Peyer's patch (tissue), 4 donors: Measurements from ENCODE around the gene LAMC3. TPM values are rescaled to one million over a fixed set of nuclear protein-coding genes. Genes with fewer than 3 reads are reported as not detected.

ENCODE experiments used
- DNase-seq, 3 donors: peaks; one replicate each; pipeline ENCODE4 v3.0.0-alpha.2; 2017 to 2019
- H3K27ac ChIP-seq, 4 donors: fragments of 200-600 bp; sonication (generic); one replicate each; pipeline ENCODE4 v1.5.1; 2016 to 2019
- H3K27me3 ChIP-seq, 2 donors: fragments of 200-600 bp; sonication (generic); one replicate each; pipeline ENCODE4 v1.5.1; 2019
- H3K36me3 ChIP-seq, 3 donors: fragments of 200-600 bp; sonication (generic); one replicate each; pipeline ENCODE4 v1.5.1; 2016 to 2019
- H3K4me1 ChIP-seq, 4 donors: fragments of 200-600 bp; sonication (generic); one replicate each; pipeline ENCODE4 v1.5.1; 2016 to 2019
- H3K4me3 ChIP-seq, 4 donors: fragments of 200-600 bp; sonication (generic); 1 replicate in 3 of 4; 2 replicates in 1 of 4; pipeline ENCODE4 v1.5.1; 2016 to 2019; ENCODE audit warnings: mild to moderate bottlenecking in 1 of 4
- H3K9me3 ChIP-seq, 4 donors: fragments of 200-600 bp; sonication (generic); one replicate each; pipeline ENCODE4 v1.5.1; 2016 to 2019; ENCODE audit warnings: mild to moderate bottlenecking in 1 of 4
- CTCF ChIP-seq, 6 experiments: fragments of 450-650 bp in 4 of 6; fragments of 200-600 bp in 2 of 6; sonication (generic) in 1 of 6; IDR thresholded peaks; one replicate each; pipeline ENCODE4 v1.5.1; 2017 to 2019; ENCODE audit warnings: antibody characterized with exemption in 6 of 6, mild to moderate bottlenecking in 3 of 6, moderate library complexity in 1 of 6
- POLR2A ChIP-seq, 2 donors: fragments of 450-650 bp; IDR thresholded peaks; one replicate each; pipeline ENCODE4 v1.5.1; 2017; ENCODE audit warnings: antibody characterized with exemption in 2 of 2, mild to moderate bottlenecking in 2 of 2, moderate library complexity in 2 of 2
- total RNA-seq, 4 donors: library from RNA; depleted of rRNA; stranded (reverse); fragments of >200 nt; gene quantifications; one replicate each; pipeline ENCODE4 v1.1.0, GENCODE V29; 2016

The LAMC3 gene
- total RNA-seq, 4 donors from 2014 or later, result 1.6 to 4.1 (median 3.9) TPM; not detected in 1

GRCh38 chr9:130983970-130984369, 25.0 kb upstream of the LAMC3 start:
- Histone ChIP-seq H3K36me3 (no peaks in the 10 kb centered on the region), H3K4me3 (no peak overlapping the region), H3K4me1 (no peaks in the 10 kb centered on the region), H3K27ac (no peak overlapping the region), H3K9me3 (no peaks in the 10 kb centered on the region), H3K27me3 (no peaks in the 10 kb centered on the region)
- TF ChIP-seq CTCF (IDR thresholded peaks at IDR 0.05) (no peak), POLR2A (IDR thresholded peaks at IDR 0.05) (no peak)
- no peak for DNase-seq

- Histone ChIP-seq H3K36me3 (no peaks in the 10 kb centered on the region), H3K9me3 (no peaks in the 10 kb centered on the region), H3K4me1 (no peaks in the 10 kb centered on the region), H3K4me3 (no peak overlapping the region), H3K27me3 (no peaks in the 10 kb centered on the region), H3K27ac (no peak overlapping the region)
- DNase-seq, result no peak
- TF ChIP-seq CTCF (IDR thresholded peaks at IDR 0.05) (no peak), POLR2A (IDR thresholded peaks at IDR 0.05) (no peak)
Measured at GRCh38 chr9:130984521-130984920, 24.5 kb upstream of the LAMC3 start.

GRCh38 chr9:130985029-130985428, 23.9 kb upstream of the LAMC3 start:
- TF ChIP-seq POLR2A (IDR thresholded peaks at IDR 0.05) (no peak), CTCF (IDR thresholded peaks at IDR 0.05) (no peak)
- Histone ChIP-seq H3K4me1 (no peaks in the 10 kb centered on the region), H3K27me3 (no peaks in the 10 kb centered on the region), H3K27ac (no peak overlapping the region), H3K9me3 (no peaks in the 10 kb centered on the region), H3K36me3 (no peaks in the 10 kb centered on the region), H3K4me3 (no peak overlapping the region)
- DNase-seq, result no peak

GRCh38 chr9:130985606-130986162, 23.3 kb upstream of the LAMC3 start:
- no peak overlapping the region for H3K27ac ChIP-seq
- no peaks in the 10 kb centered on the region for H3K36me3 ChIP-seq
- H3K4me3 ChIP-seq, result no peak overlapping the region
- no peak for TF ChIP-seq CTCF (IDR thresholded peaks at IDR 0.05)
- TF ChIP-seq POLR2A (IDR thresholded peaks at IDR 0.05), result no peak
- no peaks in the 10 kb centered on the region for H3K27me3 ChIP-seq
- no peaks in the 10 kb centered on the region for H3K4me1 ChIP-seq
- DNase-seq, result no peak
- no peaks in the 10 kb centered on the region for H3K9me3 ChIP-seq

- Histone ChIP-seq H3K27me3 (no peaks in the 10 kb centered on the region), H3K4me1 (no peaks in the 10 kb centered on the region), H3K27ac (no peak overlapping the region), H3K36me3 (no peaks in the 10 kb centered on the region), H3K9me3 (no peaks in the 10 kb centered on the region), H3K4me3 (no peak overlapping the region)
- DNase-seq, result no peak
- TF ChIP-seq POLR2A (IDR thresholded peaks at IDR 0.05) (no peak), CTCF (IDR thresholded peaks at IDR 0.05) (no peak)
Measured at GRCh38 chr9:130986356-130986965, 22.5 kb upstream of the LAMC3 start.
